22Rv1 (cell line): ENCODE data around the gene DDX53.

ENCODE experiments used
- ZFX ChIP-seq: fragments of 450-650 bp; IDR thresholded peaks from 2 replicates; pipeline ENCODE4 v1.6.1; 2017; ENCODE audit warnings: antibody characterized with exemption, borderline replicate concordance
- TF ChIP-seq, protein P1 (sequence below): fragments of 450-650 bp; IDR thresholded peaks from 2 replicates; pipeline ENCODE4 v1.5.1; 2017; ENCODE audit warnings: mild to moderate bottlenecking

DNA sequence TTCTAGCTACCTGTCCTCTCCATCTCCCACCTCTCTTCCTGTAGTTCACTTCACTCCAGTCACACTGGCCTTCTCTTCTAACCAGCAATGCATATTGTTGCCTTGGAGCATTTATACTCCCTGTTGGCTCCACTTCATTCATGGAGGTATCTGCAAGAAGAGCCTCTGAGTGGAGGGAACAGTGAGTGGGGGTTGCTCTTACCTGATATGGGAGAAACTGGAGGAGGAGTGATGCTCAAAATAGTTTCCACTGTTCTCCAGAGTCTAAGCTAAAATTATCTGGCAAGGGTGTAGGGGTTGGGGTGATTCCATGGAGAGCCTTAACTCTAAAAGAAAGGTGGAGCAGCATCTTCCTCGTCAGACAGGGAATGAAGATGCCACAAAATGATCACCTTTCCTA is 28.9 kb upstream of the DDX53 start:
- TF ChIP-seq, protein P1, sequence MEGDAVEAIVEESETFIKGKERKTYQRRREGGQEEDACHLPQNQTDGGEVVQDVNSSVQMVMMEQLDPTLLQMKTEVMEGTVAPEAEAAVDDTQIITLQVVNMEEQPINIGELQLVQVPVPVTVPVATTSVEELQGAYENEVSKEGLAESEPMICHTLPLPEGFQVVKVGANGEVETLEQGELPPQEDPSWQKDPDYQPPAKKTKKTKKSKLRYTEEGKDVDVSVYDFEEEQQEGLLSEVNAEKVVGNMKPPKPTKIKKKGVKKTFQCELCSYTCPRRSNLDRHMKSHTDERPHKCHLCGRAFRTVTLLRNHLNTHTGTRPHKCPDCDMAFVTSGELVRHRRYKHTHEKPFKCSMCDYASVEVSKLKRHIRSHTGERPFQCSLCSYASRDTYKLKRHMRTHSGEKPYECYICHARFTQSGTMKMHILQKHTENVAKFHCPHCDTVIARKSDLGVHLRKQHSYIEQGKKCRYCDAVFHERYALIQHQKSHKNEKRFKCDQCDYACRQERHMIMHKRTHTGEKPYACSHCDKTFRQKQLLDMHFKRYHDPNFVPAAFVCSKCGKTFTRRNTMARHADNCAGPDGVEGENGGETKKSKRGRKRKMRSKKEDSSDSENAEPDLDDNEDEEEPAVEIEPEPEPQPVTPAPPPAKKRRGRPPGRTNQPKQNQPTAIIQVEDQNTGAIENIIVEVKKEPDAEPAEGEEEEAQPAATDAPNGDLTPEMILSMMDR, result no peak
- no peak for TF ChIP-seq ZFX
